OCI-M1 (cell line): ENCODE data around the gene DAPK1.

Experiments
- DNase-seq: peaks from one replicate; lab custom pipeline; 2025; lab: John Stamatoyannopoulos, UW

DAPK1 gene

DNA sequence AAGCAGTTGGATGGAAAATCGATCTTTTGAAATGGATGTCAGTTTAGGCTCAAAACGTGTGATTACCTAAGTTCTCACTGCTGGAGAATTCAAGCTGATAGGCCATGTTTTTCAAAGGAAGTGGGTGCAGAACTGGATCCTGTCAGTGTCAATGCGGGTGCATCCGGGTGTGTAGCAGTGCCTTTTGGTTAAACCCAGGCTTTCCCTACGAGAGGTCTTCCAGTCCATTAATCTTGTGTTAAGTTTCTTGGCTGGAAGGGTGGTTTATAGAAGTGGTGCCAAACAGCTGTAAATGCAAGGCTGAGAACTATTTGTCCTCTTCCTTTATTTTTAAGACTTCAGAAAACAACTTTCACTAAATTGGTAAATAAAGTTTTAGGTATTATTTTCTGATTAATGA is 71.9 kb downstream of the DAPK1 start:
- DNase-seq, result no peak

DNA sequence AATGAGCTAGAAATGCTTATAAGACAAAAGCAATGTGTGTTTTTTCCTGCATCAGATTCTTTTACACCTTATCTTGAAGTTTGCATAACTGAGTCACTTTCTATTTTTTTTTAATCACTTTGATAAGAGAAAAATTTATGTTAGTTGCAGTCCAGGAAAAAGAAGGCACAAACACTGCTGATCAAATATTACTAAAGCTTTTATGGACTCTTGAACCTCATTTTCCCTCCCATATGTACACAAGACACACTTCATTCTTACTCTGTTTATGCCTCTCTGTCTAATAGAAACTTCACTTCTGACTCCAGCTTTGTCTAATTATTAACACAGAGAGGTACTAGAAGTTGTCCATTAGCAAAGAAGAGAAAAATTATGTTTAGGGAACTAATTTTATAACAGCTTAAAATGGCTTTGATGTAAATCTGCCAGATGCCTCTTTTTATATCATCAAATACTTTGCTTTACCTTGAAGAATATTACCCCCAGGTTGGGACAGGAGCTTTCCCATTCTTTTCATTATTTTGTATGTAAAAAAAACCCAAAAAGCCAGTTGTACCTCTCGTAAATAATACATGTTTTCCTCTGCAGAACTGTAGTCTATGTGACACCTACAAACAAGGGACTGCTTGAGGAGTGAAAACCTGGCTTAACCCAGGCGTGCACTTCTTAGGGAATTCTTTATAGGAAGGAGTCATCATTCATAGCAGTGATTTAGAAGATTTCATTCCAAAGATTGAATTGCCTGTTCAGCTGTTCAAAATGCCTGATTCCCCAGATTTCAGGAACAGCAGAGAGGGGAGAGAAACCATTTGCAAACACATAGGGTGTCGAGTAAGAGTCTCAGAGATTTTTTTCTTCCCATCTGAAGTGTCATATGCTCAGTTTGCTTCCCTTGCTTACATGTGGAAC is 72.6 kb downstream of the DAPK1 start:
- no peak for DNase-seq

DNA sequence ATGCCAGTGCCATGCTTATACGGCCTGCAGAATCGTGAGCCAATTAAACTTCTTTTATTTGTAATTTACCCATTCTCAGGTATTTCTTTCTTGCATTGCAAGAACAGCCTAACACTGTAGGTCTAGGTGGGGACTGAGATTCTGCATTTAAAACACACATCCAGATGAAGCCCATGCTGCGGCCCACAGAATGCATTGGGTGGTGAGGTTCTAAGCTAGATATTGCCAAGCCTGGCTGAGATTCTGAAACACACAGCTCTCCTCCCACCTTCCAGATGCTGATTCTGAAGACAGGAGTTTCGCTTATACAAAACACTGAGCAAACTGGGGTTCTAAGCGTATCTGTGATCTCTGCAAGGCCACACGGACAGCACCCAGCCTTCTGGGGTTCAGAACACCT is 75.1 kb downstream of the DAPK1 start:
- DNase-seq, result no peak

DNA sequence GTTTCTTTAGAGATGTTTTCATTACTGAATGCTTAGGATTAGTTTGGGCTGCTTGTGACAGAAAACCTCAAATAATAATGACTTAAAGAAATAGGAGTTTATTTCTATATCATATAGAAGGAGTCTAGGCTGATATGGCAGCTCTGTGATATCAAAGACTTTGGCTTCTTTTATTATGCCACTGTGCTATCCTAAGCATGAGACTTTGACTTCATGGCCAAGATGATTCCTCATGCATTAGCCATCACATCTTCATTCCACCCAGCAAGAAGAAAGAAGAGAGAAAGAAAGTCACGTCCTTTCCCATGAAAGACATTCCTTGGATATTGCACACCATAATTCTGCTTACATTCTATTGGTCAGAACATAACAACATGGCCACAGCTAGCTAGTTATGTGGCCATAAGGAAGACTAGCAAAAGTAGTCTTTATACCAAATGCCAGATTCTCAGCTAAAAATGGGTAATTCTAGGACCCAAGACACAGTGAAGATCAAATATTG is 76.2 kb downstream of the DAPK1 start:
- no peak for DNase-seq

DNA sequence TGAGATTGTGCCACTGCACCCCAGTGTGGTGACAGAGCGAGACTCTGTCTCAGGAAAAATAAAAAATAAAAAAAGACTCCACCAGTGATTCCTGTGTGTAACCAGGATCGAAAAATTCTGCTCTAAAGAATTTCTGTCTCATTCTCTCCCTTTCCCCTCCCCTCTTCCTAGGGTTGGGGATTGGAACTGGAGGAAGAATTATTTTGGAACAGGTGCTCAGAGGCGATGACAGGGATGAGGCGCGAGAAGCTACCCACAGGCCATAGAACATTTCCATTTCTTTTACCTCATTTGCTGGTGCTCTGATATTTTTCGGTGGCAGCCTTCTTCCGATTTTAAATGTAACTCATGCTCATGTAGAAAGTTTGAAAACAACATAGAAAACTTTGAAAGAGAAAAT is 80.1 kb downstream of the DAPK1 start:
- no peak for DNase-seq

DNA sequence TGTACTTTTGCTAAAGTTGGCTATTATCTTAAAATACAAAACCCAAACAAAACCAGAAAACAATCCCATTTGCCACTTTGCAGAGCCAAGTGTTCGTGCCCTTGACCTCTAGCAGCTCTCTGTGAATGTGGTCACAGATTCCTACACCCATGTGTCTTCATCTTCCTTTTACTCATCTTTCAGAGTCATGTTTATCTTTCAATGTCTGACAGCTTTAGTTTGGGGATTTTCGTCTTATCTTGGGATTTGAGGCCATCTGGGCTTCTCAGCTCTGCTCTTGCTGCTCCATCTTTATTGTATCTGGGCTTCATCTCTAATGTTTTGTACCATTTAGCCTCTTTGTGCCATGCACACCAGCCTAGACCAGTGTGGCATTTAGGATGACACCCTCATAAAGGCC is 81.0 kb downstream of the DAPK1 start:
- DNase-seq, result peak; percentile 76

DNA sequence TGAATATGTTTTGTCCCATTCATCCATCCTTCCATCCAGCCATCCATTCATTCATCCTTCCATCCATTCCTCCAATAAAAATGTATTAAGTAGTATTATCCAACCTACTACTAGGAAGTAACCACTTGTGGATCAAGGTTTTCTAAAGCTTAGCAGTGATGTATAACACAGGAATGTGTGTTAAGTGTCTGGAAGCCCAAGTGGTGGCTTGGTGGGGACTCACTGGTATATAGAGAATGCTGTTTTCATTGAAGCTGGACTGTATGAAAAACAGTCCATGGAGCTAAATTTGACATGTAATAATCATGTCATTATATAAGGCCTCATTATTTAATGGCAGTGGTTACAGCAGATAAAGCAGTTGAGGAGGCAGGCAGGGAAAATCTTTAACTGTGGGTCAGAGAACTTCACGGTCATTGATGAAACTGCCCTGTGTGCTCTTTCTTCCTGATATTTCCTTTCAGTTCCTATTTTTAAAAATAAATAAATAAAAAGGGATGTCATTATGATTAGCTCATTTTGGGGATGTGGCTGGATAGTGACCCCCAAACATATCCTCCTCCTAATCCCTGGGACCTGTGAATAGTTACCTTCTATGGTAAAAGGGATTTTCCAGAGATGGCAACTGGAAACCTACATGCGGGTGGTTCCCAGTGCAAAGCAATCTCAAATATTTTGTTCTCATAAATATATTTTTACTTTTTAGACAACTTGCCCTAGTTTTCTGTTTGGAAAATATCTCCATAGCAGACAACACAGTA is 82.3 kb downstream of the DAPK1 start:
- DNase-seq, result no peak

DNA sequence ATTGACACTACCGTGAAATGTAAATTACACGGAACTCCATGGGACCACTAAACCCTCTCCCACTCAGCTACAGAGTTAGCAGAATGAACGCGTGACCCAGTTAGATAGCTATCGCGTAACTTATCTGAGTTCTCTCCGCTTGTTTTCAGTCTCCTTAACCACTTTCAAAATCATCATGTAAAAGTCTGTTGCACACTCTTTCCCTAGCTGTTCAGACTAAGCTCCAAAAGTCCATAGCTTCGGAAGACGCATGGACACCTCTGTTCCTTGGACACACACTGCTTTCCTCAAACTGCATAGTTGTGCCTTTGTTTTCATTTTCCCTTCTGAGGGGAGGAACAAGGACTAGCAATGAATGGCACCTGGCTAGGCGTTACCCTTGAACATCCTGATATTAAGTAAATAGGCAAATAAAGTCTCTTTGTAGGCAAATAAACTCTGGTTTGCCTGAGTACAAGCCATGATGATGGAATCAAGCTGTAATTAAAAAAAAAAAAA is 83.3 kb downstream of the DAPK1 start:
- DNase-seq, result peak; percentile 65

DNA sequence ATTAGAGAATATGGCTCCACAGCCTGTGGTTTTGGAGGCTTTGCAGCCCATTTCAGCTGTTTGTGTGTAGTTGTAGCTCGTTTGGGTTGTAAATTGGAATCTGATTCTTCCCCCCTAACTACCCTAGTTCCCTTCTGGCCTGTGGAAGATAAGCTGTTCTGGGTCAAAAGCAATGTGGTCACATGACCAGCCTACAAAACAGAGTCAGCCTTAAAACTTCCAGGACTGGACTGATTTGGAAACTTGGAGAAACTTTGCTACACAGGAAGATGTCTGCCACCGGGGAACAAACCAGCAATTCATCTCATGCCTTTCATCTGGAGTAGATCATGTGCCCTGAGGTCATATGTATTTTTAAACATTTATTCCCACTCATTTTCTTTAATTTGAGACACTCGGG is 83.8 kb downstream of the DAPK1 start:
- peak; percentile 84 for DNase-seq

DNA sequence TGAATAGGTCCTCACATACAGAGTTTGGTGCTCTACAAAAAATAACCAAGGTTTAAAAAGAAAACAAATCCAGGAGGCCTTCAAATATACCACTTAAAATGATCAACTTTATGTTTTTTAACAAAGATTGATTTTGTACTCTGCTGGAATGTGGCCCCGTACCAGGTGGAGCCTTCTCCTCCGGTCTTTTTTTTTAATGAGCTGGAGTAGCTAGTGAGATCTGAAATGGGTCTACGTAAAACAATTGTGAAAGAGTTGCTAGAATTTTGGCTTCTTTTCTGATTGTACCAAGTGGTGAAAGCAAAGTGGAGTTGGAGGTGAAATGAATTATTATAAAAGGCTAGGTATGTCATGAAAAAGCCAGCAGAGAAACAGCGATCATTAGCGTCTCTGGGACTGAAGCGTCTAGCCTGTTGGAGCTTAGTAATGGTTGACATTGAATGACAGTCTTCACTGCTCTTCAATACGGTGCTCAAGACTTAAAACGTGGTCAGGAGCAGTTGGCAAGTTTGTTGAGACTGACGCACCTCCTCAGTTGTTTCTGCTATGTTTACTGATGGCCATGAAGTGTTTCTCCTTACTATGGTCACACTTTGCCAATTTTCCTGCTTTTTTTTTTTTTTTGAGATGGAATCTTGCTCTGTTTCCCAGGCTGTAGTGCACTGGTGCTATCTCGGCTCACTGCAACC is 84.4 kb downstream of the DAPK1 start:
- no peak for DNase-seq

DNA sequence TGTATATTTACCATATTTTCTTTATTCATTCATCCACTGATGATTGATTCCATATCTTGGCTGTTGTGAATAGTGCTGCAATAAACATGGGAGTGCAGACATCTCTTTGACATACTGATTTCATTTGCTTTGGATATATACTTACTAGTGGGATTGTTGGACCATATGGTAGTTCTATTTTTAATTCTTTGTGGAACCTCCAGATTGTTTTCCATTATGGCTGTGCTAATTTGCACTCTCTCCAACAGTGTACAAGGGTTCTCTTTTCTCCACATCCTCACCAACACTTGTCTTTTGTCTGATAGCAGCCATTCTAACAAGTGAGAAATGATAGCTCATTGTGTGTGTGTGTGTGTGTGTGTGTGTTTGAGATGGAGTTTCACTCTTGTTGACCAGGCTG is 86.7 kb downstream of the DAPK1 start:
- no peak for DNase-seq

DNA sequence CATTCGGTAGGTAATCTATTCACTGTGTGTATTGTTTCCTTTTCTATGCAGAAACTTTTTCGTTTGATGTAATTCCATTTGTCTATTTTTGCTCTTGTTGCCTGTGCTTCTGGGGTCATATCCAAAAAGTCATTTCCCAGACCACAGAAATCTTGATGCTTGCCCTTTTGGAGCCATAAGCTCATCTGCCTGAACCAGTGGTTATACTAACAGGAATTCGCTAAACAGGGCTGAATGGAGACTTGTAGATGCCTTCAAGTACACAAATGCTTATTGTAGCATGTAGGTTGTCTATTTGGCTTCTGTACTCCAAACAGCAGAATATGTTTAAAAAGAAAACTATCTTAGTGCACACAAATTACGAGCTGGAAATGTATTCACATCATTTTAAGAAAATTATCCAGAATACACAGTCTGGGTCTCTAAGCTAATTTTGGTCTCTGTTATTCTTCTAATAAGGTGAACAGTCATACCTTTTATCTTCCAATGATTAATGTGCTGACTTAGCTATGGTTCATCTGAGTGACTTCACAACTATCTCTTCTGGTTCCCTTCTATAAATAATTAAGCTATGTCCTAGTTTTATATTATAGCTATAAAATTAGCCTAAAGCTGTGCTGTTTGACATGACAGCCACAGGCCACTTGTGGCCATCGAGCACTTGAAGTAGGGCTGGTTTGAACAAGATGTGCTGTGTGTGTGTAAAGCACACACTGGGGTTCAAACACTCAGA is 87.6 kb downstream of the DAPK1 start:
- no peak for DNase-seq

DNA sequence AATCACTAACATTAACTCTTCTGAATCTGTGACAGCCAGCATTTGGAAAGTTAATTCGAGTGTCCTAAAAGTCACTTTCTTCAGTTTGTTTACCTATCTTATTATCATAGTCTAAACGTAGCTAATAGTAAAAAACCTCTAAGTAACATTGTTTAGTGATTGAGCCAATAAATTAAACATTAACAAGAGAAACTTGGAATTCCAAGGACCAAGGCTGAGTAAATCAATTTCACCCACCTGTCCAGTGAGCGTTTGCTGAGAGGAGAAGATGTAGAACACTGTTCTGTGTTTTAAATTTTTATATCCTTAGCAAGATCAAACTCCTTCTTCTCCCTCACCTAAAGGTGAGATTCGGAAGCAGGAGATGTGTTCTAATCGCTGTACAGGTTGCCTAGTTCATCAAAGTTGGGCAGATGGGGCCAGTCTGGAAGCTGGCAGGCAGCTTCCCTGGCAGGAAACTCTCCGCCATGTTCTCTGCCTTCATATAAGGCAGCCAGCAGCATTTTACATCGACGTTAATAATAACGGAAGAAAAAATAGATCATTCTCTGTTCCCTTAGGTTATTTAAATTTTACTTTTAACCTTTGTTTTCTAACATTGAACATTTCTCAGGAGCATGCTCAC is 89.2 kb downstream of the DAPK1 start:
- no peak for DNase-seq

DNA sequence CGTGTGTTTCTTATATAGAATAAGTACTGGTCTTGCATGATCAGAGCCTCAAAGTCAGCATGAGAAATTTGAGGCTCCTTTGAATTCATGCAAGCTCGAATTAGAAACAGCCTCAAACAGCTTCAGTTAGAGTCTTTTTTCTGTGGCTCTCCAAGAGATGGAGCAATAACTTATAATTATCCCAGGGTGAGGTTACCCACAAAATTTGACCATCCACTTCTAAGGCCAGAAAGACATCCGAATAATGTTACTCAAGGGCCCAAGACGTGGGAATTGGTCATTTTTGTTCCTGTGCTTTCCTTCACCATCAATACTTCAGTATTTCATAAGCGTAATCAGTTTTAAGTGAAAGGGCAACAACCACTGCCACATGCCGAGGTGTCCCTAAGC is 89.7 kb downstream of the DAPK1 start:
- no peak for DNase-seq

DNA sequence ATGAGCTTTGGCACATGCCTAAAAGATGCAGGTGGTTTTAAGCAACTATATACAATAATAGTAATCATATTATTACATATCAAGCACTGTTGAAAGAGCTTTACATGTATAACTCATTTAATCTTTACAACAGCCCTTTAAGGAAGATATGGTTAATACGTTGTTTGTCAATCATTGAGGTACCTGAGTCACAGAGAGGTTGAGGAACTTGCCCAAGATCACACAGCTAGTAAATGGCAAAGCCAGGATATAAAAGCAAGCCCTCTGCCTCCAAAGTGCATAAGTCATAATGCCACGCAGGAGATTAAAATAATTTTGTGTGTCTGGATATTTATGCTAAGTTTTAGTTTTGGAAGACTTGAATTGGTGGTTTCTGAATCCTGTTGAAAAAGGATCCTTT is 90.2 kb downstream of the DAPK1 start:
- DNase-seq, result no peak

DNA sequence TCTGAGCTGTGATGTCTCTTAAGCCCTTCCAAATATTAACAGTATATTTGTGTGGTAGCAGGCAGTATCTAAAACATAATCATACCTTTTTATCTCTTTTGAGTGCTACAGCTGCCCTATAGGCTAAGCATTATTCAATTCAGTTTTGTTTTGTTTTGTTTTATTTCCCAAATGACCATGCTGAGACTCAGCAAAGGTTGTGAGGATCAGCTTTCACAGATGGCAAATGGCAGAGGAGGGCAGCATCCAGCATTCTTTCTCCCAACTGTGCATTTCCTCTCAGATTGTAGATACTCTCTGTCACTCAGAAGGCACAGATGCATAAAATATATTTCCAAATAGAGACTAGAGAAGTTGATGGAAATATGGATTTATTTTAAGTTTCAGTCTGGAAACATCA is 90.7 kb downstream of the DAPK1 start:
- DNase-seq, result no peak

DNA sequence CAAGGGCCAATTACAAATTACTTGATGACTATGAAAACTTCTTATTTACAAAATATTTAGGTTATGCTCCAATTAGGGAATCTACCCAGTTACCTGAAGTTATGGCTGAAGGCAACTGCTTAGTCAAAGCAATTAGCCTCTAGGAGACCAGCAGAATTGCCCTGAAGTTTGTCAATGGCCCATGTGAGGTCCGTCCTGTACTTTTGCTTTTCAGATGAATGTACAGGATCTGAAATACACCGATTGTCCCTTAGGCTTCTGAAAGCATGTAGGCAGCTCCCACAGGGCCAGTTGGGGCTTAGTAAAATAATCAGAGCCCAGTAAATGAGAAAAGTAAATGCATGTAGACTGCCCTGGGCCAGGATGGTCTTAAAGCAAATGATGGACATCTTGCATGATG is 93.3 kb downstream of the DAPK1 start:
- DNase-seq, result no peak

DNA sequence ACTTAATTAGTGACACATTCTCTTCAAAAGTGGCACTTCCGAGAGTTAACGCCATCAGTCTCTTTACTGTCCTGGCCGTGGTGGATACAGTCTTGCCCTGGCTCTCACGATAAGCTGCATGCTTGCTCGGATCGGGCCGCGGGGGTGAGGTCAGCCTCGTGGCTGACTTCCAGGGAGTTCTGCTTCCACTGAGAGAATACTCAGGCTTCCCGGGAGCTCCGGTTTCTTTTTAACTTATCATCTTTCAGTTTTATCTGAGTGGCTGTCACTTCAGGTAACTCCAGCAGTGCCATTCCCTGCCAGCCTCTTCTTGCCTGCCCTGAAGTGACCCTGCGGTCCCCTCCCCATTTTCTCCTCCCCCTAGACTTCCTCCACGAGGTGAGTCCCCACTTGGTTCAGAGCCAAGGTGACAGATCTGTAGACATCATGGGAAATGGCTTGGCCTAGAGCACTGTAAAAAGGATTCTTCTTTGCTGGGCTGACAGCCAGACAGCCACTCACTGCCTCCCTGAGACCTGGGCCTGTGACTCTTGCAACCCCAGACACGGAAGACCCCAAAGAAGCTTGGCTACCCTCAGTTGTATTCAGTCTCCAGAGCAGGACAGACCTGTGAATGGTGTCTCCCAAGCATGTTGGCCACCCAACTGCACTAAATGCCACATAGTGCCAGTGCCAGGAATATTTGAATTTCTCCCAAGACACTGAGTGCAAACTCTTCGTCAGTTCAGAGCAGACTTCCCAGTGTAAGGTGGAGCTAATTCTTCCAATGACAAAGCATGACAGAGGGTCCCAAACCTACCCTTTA is 95.1 kb downstream of the DAPK1 start:
- DNase-seq, result peak; percentile 53

DNA sequence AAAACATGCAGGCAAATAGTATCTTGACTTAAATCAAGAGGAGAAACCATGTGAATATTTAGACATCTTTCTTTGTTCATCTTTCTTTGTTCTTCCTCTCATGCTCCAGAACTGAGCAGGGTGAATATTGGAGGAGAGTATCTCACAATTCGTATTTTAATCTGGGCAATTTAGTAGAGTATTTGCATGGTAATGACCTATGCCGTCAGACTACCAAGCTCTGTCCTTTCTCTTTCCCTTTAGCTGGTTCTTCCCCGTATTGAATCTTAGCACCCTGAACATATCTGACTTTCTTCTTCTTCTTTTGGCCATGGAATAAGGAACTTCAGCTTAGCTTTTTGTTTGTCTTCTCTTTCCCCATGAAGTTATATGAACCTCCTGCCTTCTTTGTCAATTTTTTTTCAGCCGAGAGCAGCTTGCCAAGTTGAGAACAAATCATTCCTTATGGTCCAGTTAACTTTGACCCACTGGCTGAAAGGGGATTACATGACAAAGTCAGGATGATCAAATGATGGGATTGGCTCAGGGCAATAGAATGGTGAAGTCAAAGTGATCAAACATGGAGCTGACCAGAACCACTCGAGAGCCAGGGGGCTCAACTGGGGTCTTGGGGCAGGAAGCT is 95.8 kb downstream of the DAPK1 start:
- DNase-seq, result peak; percentile 17

DNA sequence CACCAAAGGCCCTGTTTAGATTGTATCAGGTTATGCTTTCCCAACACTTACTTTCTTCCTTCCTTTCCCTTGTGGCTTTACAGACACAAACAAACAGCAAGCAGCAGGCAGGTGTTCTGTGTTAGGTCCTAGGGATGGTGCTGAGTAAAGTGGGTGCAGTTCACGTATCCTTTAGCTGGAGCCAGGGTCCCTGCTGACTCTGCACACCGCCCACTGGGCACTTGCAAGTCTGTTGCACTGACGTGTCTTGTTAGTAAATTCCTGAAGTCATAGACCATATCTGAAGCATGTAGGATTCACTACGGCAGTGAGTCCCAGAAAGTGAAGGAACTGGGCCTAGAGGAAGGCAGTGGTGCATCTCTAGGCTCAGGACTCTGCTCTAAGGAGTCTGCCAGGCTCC is 96.5 kb downstream of the DAPK1 start:
- no peak for DNase-seq
